NCI-H1930 (cell line): ENCODE measurements around the gene KRT86.
"Not testable (repeated sequence)": the region's sequence is repeated elsewhere in the genome, so short reads cannot be mapped to it uniquely, and the experiment has no call there.

Experiments used
- DNase-seq, 2 experiments: peaks; one replicate each; lab custom pipeline; 2025; lab: John Stamatoyannopoulos, UW

KRT86 gene

GRCh38 chr12:52238916-52239646 is 35.4 kb upstream of the KRT86 start:
- DNase-seq, result no peak

- DNase-seq, result no peak
These were observed 34.7 kb upstream of the KRT86 start for GRCh38 chr12:52239767-52240166.

DNA sequence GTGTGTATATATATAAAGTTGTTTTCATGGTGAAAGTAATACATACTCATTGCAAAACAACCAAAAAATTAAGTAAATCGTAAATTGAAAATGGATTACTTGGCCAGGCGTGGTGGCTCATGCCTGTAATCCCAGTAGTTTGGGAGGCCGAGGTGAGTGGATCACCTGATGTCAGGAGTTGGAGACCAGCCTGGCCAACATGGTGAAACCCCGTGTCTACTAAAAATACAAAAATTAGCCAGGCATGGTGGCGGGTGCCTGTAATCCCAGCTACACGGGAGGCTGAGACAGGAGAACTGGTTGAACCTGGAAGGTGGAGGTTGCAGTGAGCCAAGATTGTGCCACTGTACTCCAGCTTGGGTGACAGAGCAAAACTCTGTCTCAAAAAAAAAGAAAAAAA is 34.2 kb upstream of the KRT86 start:
- not testable (repeated sequence) for DNase-seq

GRCh38 chr12:52241205-52241842 is 33.1 kb upstream of the KRT86 start:
- no peak for DNase-seq

DNA sequence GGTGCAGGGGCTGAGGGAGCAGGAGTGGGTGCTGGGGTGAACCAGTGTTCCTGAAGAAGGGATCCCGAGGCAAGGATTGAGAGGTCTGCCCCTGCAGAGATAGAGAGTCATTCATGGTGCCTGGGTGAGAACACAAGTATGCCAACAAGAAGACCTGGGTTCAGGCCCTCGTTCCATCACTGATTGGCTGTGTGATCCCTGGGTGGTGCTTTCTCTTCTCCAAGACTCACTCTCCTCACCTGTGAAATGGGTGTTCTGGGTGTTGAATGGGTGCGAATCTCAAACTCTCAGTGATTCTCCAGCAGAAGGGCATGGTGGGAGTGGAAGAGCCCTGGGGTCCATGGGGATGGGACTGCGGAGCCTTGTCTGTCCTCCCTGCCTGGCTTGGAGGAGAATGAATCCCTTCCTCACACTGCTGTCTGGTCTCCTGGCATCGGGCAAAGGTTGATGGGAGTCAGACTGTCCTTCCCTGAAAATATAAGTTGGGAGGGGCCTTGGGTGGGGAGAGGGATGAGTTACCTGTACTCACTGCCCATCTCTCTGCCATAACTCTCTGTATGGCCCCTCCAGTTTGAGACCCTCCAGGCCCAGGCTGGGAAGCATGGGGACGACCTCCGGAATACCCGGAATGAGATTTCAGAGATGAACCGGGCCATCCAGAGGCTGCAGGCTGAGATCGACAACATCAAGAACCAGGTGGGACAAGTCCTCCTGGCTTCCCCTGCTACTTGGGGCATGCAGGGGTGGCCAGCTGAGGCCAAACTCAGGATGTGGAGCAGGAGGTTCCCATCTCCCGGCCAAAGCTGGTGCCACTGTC is 31.8 kb upstream of the KRT86 start:
- DNase-seq, result no peak

- DNase-seq, result no peak
These were observed 31.1 kb upstream of the KRT86 start for GRCh38 chr12:52243259-52243855.

GRCh38 chr12:52243856-52244614 is 30.4 kb upstream of the KRT86 start:
- DNase-seq, result no peak

GRCh38 chr12:52244615-52244994 is 29.8 kb upstream of the KRT86 start:
- DNase-seq, result no peak

DNA sequence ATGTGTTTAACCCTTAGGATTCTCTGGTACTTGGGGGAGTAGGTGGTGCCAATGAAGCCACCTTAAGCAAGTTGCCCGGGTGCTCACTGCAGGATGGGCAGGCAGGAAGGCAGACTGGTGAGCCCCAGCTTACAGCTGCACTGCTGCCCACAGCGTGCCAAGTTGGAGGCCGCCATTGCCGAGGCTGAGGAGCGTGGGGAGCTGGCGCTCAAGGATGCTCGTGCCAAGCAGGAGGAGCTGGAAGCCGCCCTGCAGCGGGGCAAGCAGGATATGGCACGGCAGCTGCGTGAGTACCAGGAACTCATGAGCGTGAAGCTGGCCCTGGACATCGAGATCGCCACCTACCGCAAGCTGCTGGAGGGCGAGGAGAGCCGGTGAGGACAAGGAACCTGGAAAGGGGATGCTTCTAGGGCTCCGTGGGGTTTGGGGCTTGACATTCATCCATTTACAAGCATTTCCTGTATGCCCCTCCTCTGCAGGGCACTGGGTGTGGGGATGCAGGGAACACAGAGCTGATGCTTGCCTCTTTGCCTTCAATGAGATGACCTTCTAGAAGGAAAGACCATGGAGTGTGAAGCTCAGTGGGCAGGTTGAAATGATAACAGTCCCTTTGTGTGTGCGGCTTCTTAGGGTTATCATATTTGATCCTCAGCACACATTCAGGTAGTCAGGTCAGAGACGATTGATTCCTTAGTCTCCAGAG is 29.0 kb upstream of the KRT86 start:
- DNase-seq, result no peak

DNA sequence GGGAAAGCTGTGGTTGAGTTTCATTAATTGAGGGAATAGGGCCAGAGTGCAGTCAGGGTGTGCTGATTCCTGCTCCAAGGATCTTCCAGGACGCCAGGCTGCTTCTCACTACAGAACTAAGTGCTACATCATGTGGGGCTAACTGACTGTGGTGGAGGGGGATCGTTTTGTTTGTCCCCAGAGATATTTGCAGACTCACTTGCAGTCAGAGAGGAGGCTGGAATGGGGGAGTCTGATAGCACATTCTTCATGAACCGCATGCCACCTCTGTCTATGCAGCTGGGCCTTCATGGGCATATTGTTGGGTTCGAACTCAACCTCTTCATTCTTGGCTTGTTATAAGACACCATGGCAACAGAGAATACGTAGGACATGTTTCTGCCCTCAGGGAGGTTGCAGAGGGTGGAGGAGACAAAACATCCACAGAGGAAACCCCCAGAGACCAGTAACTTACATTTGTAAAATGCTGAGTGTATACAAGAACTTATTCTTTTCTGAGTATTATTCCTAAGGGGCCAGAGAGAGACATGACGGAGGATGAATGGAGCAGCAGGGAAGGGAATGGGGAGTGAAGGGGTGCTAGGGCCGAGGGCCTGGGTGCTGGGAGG is 28.4 kb upstream of the KRT86 start:
- no peak for DNase-seq

DNA sequence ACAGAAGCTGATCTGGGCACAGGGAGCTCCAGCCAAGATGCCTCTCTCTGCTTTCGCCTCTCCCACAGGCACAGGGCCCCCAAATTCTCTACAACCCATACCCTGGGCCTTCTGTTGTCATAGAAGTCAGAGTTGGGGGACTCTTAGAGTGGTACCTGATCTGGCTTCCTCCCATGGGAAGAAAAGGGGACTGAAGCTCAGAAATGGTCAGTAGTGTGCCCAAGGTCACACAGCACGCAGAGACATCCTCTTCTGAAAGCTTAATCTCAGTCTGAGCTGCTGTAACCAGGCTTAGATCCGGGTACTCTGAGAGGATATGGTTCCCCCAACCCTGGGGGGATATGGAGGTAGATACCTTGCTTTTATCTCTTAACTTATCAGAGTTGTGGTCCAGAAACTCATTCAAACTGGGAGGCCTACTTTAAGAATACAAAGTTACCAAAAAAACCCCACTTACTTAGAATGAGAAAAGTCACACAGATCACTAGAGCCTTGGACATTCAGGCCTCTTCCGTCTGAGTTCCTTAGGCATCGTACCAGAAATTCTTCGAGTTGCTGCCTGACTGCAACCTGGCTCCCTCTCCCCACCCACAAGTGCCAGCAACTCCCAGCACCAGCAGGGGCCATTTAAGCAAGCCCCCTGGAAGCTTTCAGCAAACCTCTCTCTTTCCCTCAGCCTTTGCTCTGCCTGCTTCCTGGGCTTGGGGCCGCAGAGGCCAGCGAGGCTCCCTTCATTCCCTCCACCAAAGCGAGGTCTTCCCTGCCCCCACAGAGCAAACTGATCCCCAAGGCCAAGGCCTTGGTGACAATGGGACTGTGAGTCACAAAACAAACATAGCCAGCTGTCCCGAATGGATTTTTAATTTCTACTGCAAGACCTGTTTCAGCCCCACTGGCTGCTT is 27.5 kb upstream of the KRT86 start:
- no peak for DNase-seq

DNA sequence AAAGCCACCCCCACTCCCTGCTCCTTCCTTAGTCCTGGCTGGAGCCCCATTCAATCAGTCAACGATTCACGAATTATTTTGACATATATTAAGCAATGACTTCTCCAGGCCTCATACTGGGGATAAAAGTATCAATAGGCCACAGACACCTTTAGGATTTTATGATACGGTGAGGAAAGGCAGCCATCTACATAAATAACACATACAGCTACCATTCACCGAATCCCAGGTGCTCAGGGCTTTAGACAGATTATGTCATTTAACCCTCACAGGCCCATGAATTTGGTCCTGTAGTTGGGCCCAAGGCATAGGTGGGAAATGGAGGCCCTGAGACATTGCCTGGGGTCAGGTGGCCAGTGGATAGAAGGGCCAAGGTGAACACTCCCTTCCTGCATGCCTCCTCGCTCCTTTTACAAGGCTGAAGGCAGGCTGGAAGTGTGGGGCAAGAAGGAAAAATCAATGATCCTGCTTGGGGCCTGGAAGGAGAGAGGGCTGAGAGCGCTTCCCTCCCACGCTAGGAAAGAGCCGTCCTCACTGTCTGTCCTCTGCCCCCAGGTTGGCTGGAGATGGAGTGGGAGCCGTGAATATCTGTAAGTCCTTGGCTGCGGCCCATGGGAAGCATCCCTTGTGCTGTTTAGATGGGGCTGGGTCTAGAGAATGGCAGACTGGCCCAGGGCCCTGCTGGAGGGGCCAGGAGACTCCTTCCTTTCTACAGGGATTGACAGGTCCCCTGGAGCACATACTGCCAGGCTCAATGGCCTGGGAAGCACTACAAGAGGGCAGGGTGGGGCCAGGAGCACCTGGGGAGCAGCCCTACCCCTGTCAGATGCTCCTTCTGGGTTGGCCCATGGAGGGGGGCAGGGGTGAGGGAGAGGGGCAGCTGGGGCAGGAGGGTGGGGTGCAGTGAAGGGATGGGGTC is 26.6 kb upstream of the KRT86 start:
- DNase-seq, result no peak

- no peak for DNase-seq
These were observed 25.6 kb upstream of the KRT86 start for GRCh38 chr12:52248541-52249461.

GRCh38 chr12:52249511-52250047 is 24.9 kb upstream of the KRT86 start:
- no peak for DNase-seq

DNA sequence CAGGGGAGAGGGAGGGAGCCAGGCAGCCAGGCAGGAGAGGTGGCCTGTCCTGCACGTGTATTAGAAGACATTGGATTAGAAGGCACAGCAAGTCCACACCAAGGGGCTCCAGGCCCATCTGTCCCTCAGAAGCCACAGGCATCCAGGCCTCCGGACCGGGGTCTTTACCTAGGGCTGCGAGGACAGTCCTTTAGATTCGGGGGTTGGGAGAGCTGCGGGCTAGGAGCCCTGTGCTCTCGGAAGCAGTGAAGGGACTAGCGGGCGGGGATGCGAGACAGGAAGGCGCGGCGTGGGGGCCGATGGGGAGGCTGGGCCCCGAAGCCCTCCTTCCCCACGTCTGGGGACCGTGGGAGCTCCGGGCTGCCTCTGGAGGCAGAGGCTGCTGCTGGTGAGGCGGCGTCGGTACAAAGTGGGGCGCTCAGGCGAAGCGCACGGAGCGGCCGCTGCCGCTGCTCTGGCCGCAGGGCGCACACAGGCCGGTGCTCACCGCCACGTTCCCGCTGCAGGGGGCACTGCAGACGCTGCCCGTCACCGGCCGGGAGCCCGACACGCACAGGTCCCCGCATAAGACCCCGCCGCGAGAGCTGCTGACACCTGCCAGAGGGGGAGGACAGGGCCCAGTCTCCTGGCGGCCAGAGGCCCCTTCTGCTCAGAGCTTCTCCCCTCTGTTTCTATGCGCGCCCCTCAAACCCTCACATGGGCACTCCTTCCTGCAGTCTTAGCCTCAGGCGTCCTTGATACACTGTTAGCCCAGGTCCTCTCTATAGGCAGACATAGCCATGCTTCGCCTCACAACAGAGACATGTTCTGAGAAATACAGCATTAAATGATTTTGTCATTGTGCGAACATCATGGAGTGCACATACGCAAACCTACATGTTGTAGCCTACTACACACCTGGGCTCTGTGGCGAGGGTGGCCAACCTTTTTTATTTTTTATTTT is 24.1 kb upstream of the KRT86 start:
- DNase-seq, result no peak
